GM12875 (cell line): ENCODE results near the gene FLOT1.

Source experiments
- H3K4me3 ChIP-seq: one replicate; pipeline ENCODE4 v1.5.1; 2011; ENCODE audit warnings: low read depth, low read length, control low read depth
- TF ChIP-seq, protein P1 (sequence below): IDR thresholded peaks from 2 replicates; pipeline ENCODE4 v1.5.1; 2011; ENCODE audit warnings: low read depth, mild to moderate bottlenecking, control low read depth, inconsistent platforms, low read length, moderate library complexity, borderline replicate concordance; ENCODE audit not compliant: insufficient read depth

Gene FLOT1

DNA sequence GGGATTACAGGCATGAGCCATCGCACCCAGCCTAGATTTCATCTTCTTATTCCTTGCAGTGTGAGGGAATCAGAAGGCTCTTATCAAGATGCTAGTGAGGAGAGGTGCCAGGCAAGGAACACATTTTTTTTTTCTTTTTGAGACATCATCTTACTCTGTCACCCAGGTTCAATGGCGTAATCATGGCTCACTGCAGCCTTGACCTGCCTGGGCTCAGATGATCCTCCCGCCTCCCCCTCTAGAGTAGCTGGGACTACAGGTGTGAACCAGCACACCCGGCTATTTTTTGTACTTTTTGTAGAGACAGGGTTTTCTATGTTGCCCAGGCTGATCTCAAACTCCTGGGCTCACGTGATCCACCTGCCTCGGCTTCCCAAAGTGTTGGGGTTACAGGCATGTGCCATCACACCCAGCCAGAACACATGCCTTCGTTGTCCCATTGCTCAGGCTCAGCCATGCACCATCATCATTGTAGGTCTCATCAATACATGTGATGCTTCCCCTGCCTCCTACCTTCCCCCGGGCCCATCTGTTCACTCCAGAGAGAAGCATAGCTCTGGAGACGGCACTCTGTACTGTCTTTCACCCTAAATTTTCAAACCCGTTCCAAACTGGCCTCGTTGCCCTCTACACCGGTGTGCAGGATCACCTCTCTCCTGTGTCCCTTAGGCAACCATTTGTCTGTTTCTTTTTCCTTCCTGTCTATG is 10.1 kb downstream of the FLOT1 start:
- H3K4me3 ChIP-seq: no peak overlapping the region
- TF ChIP-seq, protein P1, sequence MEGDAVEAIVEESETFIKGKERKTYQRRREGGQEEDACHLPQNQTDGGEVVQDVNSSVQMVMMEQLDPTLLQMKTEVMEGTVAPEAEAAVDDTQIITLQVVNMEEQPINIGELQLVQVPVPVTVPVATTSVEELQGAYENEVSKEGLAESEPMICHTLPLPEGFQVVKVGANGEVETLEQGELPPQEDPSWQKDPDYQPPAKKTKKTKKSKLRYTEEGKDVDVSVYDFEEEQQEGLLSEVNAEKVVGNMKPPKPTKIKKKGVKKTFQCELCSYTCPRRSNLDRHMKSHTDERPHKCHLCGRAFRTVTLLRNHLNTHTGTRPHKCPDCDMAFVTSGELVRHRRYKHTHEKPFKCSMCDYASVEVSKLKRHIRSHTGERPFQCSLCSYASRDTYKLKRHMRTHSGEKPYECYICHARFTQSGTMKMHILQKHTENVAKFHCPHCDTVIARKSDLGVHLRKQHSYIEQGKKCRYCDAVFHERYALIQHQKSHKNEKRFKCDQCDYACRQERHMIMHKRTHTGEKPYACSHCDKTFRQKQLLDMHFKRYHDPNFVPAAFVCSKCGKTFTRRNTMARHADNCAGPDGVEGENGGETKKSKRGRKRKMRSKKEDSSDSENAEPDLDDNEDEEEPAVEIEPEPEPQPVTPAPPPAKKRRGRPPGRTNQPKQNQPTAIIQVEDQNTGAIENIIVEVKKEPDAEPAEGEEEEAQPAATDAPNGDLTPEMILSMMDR: no peak

DNA sequence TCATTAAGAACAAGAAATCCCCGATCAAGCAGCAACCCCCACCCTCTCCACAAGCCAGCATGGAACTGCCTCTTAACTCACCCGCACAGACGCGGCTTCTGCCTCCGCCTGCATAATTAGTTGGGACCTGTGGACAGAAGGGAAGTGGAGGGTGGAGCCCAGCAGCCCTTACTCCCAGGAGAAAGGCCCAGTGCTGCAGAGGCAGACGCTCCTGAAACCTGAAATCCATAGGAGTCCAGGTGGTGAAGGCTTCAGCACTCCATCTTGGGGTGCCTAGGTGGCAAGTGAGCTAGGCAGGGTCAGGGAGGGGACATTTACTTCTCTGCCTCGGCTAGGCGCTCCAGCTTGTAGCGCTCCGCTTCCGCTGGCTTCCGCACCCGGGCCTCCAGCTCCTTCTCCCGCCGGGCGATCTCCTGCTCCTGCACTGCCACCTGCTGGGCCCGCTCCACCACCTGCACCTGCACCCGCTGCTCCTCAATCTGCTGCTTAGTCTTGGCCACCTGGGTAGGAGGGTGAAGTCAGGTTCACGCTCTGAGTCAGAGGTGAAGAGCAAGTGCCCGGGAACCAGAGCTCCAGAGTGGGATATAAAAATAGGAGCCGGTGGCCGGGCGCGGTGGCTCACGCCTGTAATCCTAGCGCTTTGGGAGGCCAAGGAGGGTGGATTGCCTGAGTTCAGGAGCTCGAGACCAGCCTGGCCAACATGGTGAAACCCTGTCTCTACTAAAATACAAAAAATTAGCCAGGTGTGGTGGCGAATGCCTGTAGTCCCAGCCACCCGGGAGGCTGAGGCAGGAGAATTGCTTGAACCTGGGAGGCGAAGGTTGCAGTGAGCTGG is 11.7 kb downstream of the FLOT1 start:
- no peak overlapping the region for H3K4me3 ChIP-seq
- TF ChIP-seq, protein P1: peak; percentile 84

DNA sequence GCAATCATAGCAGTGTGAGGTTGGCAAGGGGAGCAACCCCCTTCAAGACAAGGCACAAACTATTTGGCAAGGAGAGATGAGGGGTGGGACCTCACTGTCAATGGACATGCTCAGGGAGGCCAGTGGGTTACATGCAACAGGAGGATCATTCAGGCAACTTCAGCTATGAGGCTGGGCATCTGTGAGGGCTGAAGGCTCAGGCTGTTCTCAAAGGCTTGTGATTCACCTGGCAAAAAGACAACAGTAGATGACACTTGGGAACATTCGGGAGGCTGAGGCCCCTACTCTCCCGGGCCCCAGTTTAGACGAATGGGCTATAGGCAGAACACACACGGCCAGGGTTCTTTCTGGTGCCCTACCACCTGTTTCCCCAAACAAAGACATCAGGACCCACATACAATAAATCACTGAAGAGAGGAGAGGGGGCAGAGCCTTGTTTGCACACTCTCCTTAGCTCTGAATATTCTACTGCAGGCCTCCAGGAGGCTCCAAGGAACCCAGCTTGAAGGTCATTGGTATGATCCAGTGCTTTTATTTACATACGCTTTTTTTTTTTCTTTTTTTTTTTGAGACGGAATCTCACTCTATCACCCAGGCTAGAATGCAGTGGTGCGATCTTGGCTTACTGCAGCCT is 14.4 kb downstream of the FLOT1 start:
- no peak overlapping the region for H3K4me3 ChIP-seq
- TF ChIP-seq, protein P1: no peak

- TF ChIP-seq, protein P1: no peak
- H3K4me3 ChIP-seq: no peak overlapping the region
Measured at GRCh38 chr6:30726506-30727413, 15.7 kb downstream of the FLOT1 start.

DNA sequence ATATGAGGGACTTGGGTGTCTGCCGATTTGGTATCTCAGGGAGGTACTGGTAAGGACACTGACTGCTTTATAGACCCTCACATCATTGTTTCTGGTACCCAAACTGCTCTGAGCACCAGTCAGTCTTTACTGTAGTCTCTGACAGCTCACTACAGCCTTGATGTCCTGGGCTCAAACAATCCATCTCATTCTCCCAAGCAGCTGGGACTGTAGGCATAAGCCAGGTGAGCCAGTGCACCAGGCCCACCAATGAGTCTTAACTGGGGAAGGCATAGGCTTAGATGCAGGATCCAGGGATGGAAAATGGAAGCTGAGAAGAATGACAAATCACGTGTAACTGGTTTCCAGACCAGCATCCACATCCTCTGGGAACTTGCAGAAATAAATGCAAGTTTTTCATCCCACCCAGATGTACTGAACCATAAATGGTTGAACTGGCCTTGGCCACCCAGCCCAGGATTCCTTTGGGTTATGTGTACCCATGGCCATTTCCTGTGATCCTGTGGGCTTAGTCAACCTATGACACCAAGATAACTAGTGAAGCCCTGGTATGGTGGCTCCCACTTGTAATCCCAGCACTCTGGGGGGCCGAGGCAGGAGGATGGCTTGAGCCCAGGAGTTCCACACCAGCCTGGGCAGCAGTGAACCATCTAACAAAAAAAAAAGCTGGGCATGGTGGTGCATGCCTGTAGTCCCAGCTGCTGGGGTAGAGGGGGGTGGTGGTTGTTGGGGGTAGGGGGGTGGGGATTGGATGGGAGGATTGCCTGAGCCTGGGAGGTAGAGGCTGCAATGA is 16.6 kb downstream of the FLOT1 start:
- TF ChIP-seq, protein P1: no peak

More for the DNA sequence above, 16.6 kb downstream of the FLOT1 start:
- H3K4me3 ChIP-seq: no peak overlapping the region
